Measurements from ENCODE around the gene SORBS1. TPM values are rescaled to one million over a fixed set of nuclear protein-coding genes. Genes with fewer than 3 reads are reported as not detected.

Gene SORBS1
- total and polyA plus RNA-seq, 4 experiments from 2014 or later, result 0.67 to 0.93 (median 0.75) TPM; not detected in 1

- Histone ChIP-seq H3K36me3 (ENCODE audit: insufficient read depth, low read length) (no peaks in the 10 kb centered on the region), H3K9me3 (ENCODE audit: control insufficient read depth in 1 of 2, low read length in 2 of 2) (no peaks in the 10 kb centered on the region), H3K27ac (ENCODE audit: low read depth, low read length) (no peak overlapping the region), H3K4me1 (ENCODE audit: insufficient read depth, low read length) (no peaks in the 10 kb centered on the region), H3K4me3 (ENCODE audit: low read length in 2 of 2) (no peak overlapping the region), H3K27me3 (ENCODE audit: insufficient read depth, low read length) (no peaks in the 10 kb centered on the region)
- H3K4me1 Mint-ChIP-seq, result no peaks in the 10 kb centered on the region
- H3K9me3 Mint-ChIP-seq, result no peaks in the 10 kb centered on the region
- H3K27me3 Mint-ChIP-seq, result no peaks in the 10 kb centered on the region
- ChIA-PET POLR2A (ENCODE audit: partially characterized antibody) (no interaction called here), CTCF (ENCODE audit: partially characterized antibody) (interaction anchor here (1.2 to 8.1 kb wide), 2 partner anchors 16 to 52 kb away, joined by 3 to 48 read pairs; no protein-coding TSS in a partner anchor)
- H3K36me3 Mint-ChIP-seq, result no peaks in the 10 kb centered on the region
- DNase-seq, result no peak
- no peak overlapping the region for H3K27ac Mint-ChIP-seq
- H3K4me3 Mint-ChIP-seq, result no peak overlapping the region
- intact Hi-C loops (cut with micrococcal nuclease), result no loop called here
Measured at GRCh38 chr10:95415621-95416031, 145.5 kb downstream of the SORBS1 start.

DNA sequence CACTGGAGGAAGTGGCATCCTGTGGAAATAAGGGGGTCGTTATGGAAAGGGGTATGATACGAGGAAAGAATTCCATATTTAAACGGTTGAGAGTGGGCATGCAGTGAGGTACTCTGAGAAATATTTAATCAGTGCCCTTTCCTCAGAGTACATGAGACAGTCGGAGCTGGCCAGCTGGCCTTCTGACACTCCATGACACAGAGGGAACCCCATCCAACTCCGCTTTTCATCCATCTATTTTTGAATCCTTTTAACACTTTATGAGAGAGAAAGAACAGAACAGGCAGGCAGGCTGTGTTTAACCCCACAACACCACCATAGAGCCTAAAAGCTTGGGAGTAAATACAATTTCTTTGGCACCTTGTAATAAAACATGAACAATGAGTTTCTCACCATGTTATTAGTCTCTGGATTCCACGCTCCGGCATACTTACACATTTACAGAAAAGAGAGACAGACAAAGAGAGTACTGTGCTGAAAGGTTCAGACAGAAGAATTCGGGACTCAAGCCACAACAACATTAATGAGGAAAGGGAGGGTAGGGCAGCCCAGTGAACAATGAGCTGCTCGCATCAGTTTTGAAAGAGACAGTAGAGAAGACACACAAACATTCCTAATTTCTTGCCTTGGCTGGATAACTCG lies 146.2 kb downstream of the SORBS1 start:
- Mint-ChIP-seq H3K27me3 (no peaks in the 10 kb centered on the region), H3K4me1 (no peaks in the 10 kb centered on the region), H3K4me3 (no peak overlapping the region), H3K27ac (no peak overlapping the region), H3K36me3 (no peaks in the 10 kb centered on the region), H3K9me3 (no peaks in the 10 kb centered on the region)
- ChIA-PET POLR2A (ENCODE audit: partially characterized antibody) (no interaction called here), CTCF (ENCODE audit: partially characterized antibody) (interaction anchor here (1.2 to 8.1 kb wide), 2 partner anchors 16 to 52 kb away, joined by 3 to 48 read pairs; no protein-coding TSS in a partner anchor)
- no peak for DNase-seq
- intact Hi-C loops (cut with micrococcal nuclease), result no loop called here
- no peaks in the 10 kb centered on the region for H3K36me3 ChIP-seq (ENCODE audit: insufficient read depth, low read length)
- no peak overlapping the region for H3K4me3 ChIP-seq (ENCODE audit: low read length in 2 of 2)
- no peaks in the 10 kb centered on the region for H3K27me3 ChIP-seq (ENCODE audit: insufficient read depth, low read length)
- H3K9me3 ChIP-seq (ENCODE audit: control insufficient read depth in 1 of 2, low read length in 2 of 2), result no peaks in the 10 kb centered on the region
- no peak overlapping the region for H3K27ac ChIP-seq (ENCODE audit: low read depth, low read length)
- no peaks in the 10 kb centered on the region for H3K4me1 ChIP-seq (ENCODE audit: insufficient read depth, low read length)

DNA sequence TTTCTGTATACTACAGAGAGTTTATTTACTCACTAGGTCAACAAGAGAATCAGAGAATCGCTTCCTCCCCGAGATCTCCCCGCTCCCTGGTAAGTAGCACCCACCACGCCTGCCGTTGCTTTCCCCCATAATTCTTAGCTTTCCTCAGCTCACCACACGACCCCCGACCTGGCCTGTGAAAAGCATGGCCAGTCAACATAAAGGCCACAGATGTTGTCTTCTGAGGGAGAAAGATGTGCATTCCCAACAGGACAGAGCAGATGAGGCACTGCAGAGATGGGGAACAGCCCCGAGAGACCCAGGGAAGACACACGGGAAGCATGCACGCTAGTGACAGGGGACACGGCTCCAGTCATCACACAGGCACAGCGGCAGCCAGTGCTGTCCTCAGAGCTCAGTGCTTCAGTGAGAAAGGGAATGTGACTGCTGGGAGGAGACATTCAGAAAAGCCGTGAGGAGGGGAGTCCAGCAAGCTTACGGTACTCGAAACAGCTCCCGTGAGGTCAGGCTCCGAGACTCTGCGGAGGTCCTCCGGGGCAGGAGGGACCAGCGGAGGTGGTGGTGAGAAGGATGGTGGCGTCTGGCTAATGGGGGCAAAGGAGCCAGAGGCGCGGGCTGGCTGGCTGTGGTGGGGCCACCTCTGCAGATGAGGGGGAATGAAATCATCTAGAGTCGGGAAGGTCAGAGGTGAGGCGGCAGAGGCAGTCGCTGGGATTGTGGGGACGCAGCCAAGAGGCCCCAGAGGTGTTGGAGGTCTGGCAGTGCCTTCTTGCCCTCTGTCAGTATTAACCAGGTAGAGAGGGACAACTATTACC lies 146.9 kb downstream of the SORBS1 start:
- no peak for DNase-seq
- no peaks in the 10 kb centered on the region for H3K9me3 ChIP-seq (ENCODE audit: control insufficient read depth in 1 of 2, low read length in 2 of 2)
- Mint-ChIP-seq H3K9me3 (no peaks in the 10 kb centered on the region), H3K4me1 (no peaks in the 10 kb centered on the region), H3K27ac (no peak overlapping the region), H3K27me3 (no peaks in the 10 kb centered on the region), H3K36me3 (no peaks in the 10 kb centered on the region), H3K4me3 (no peak overlapping the region)
- ChIA-PET POLR2A (ENCODE audit: partially characterized antibody) (no interaction called here), CTCF (ENCODE audit: partially characterized antibody) (interaction anchor here (1.0 to 8.1 kb wide), 2 partner anchors 17 to 189 kb away, joined by 3 to 48 read pairs; no protein-coding TSS in a partner anchor)
- no peaks in the 10 kb centered on the region for H3K36me3 ChIP-seq (ENCODE audit: insufficient read depth, low read length)
- H3K27me3 ChIP-seq (ENCODE audit: insufficient read depth, low read length), result no peaks in the 10 kb centered on the region
- H3K4me3 ChIP-seq (ENCODE audit: low read length in 2 of 2), result no peak overlapping the region
- intact Hi-C loops (cut with micrococcal nuclease), result no loop called here
- no peaks in the 10 kb centered on the region for H3K4me1 ChIP-seq (ENCODE audit: insufficient read depth, low read length)
- H3K27ac ChIP-seq (ENCODE audit: low read depth, low read length), result no peak overlapping the region

- ChIA-PET CTCF (ENCODE audit: partially characterized antibody) (interaction anchor here (1.0 to 8.1 kb wide), 4 partner anchors 9 to 190 kb away, joined by 3 to 48 read pairs (median 4); no protein-coding TSS in a partner anchor), POLR2A (ENCODE audit: partially characterized antibody) (no interaction called here)
- Histone ChIP-seq H3K4me1 (ENCODE audit: insufficient read depth, low read length) (no peaks in the 10 kb centered on the region), H3K27ac (ENCODE audit: low read depth, low read length) (no peak overlapping the region), H3K36me3 (ENCODE audit: insufficient read depth, low read length) (no peaks in the 10 kb centered on the region), H3K27me3 (ENCODE audit: insufficient read depth, low read length) (no peaks in the 10 kb centered on the region), H3K9me3 (ENCODE audit: control insufficient read depth in 1 of 2, low read length in 2 of 2) (no peaks in the 10 kb centered on the region), H3K4me3 (ENCODE audit: low read length in 2 of 2) (no peak overlapping the region)
- Mint-ChIP-seq H3K36me3 (no peaks in the 10 kb centered on the region), H3K9me3 (no peaks in the 10 kb centered on the region), H3K4me1 (no peaks in the 10 kb centered on the region), H3K27ac (no peak overlapping the region), H3K27me3 (no peaks in the 10 kb centered on the region), H3K4me3 (no peak overlapping the region)
- no peak for DNase-seq
- intact Hi-C loops (cut with micrococcal nuclease), result no loop called here
Measured at GRCh38 chr10:95413588-95413987, 147.6 kb downstream of the SORBS1 start.

DNA sequence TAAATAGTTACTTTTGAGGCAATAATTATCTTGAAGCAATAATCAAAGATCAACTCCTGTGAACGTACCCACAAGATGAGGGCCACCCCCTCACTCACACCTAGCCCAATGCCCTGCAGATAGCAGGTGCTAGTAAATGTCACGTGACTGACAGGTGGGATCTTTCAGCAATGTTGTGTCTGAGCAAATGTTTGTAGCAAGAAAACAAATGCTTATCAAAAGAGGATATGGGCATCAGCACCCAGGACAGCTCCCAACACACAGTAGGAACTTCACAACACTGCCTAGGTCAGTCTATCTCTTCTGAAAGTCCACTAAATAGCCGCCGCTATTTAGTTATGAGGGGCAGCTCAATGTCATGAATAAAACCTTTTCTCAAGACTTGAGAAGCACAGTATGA lies 149.5 kb downstream of the SORBS1 start:
- Mint-ChIP-seq H3K9me3 (no peaks in the 10 kb centered on the region), H3K36me3 (no peaks in the 10 kb centered on the region), H3K27ac (no peak overlapping the region), H3K27me3 (no peaks in the 10 kb centered on the region), H3K4me3 (no peak overlapping the region), H3K4me1 (no peaks in the 10 kb centered on the region)
- Histone ChIP-seq H3K4me3 (ENCODE audit: low read length in 2 of 2) (no peak overlapping the region), H3K36me3 (ENCODE audit: insufficient read depth, low read length) (no peaks in the 10 kb centered on the region), H3K4me1 (ENCODE audit: insufficient read depth, low read length) (no peaks in the 10 kb centered on the region), H3K9me3 (ENCODE audit: control insufficient read depth in 1 of 2, low read length in 2 of 2) (no peaks in the 10 kb centered on the region), H3K27me3 (ENCODE audit: insufficient read depth, low read length) (no peaks in the 10 kb centered on the region), H3K27ac (ENCODE audit: low read depth, low read length) (no peak overlapping the region)
- DNase-seq, result no peak
- ChIA-PET CTCF (ENCODE audit: partially characterized antibody) (interaction anchor here (1.3 to 8.1 kb wide), 3 partner anchors 14 to 48 kb away, joined by 3 to 48 read pairs (median 4); no protein-coding TSS in a partner anchor), POLR2A (ENCODE audit: partially characterized antibody) (no interaction called here)
- intact Hi-C loops (cut with micrococcal nuclease), result no loop called here

DNA sequence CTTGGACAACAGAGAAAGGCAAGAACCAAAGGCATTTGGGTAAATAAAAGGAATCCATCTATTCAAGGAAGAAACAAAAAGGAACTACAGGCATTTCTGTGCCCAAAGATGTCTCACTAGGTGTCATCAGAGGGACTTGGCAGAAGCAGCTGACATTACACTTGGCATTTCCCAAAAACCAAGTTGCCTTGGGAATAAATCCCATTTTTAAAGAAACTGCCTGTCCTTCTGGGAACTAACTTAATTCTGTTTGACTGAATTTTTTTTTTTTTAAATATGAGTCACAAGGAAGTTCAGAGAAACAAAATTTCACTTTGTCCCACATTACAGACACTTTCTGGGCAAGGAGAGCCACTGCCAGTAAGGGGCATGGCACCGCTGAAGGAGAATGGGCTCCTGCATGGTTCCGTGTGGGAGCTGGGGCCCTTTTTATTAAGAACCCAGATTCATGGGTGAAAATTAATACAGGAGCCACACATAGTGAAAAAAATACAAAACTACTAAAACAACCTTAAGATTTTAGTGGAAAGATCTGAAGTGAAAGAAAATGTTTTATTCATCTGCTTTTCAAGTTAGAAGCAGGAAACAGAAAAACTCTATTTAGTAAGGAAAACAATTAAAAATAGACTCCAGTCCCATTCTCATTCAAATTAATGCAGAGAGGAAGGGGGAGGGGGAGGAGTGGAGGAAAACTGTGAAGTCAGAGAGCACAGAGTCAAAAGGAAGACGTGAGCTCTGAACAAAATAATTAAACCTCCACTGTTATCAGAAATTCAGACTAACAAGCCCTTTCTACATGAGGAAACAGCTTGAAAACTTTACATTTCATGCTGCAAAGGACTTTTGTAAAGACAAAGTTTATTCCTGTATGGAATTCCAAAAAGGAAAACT lies 151.9 kb downstream of the SORBS1 start:
- DNase-seq, result no peak
- Histone ChIP-seq H3K4me3 (ENCODE audit: low read length in 2 of 2) (no peak overlapping the region), H3K27ac (ENCODE audit: low read depth, low read length) (no peak overlapping the region), H3K27me3 (ENCODE audit: insufficient read depth, low read length) (no peaks in the 10 kb centered on the region), H3K4me1 (ENCODE audit: insufficient read depth, low read length) (no peaks in the 10 kb centered on the region), H3K36me3 (ENCODE audit: insufficient read depth, low read length) (no peaks in the 10 kb centered on the region), H3K9me3 (ENCODE audit: control insufficient read depth in 1 of 2, low read length in 2 of 2) (no peaks in the 10 kb centered on the region)
- no peaks in the 10 kb centered on the region for H3K36me3 Mint-ChIP-seq
- intact Hi-C loops (cut with micrococcal nuclease), result no loop called here
- H3K27ac Mint-ChIP-seq, result no peak overlapping the region
- ChIA-PET CTCF (ENCODE audit: partially characterized antibody) (interaction anchor here (8.1 kb wide), 1 partner anchor 22 kb away, joined by 48 read pairs; no protein-coding TSS in a partner anchor), POLR2A (ENCODE audit: partially characterized antibody) (no interaction called here)
- no peaks in the 10 kb centered on the region for H3K9me3 Mint-ChIP-seq
- H3K4me3 Mint-ChIP-seq, result no peak overlapping the region
- no peaks in the 10 kb centered on the region for H3K27me3 Mint-ChIP-seq
- no peaks in the 10 kb centered on the region for H3K4me1 Mint-ChIP-seq

Data from CD4-positive, alpha-beta memory T cell (primary cell).